Activated CD8-positive, alpha-beta T cell treated with anti-CD3 and anti-CD28 coated beads for 36 hours (primary cell): ENCODE data around the gene DDR1. TPM values are rescaled to one million over a fixed set of nuclear protein-coding genes. Genes with fewer than 3 reads are reported as not detected.
A peak's percentile ranks its signal among the peaks of the same experiment; 100 is the strongest.

Experiments
- ATAC-seq: fragments of 200-7000 bp; cut with Tn5 transposase; one replicate; pipeline ENCODE4 v1.10.0; 2021; ENCODE audit warnings: mild to moderate bottlenecking, moderate library complexity
- CTCF ChIA-PET: fragments of 350-600 bp; sonication (Branson Sonifier 250); formaldehyde crosslinking; loops from one replicate; lab custom pipeline; 2021; ENCODE audit warnings: antibody characterized with exemption; lab: Charles Lee
- POLR2A ChIA-PET: fragments of 350-600 bp; sonication (Branson Sonifier 250); formaldehyde crosslinking; loops from one replicate; lab custom pipeline; 2021; ENCODE audit warnings: antibody characterized with exemption; lab: Charles Lee
- DNase-seq: peaks from one replicate; pipeline ENCODE4 v3.0.0-alpha.2; 2020
- H3K27ac Mint-ChIP-seq: one replicate; pipeline ENCODE4 v1.8.0; 2021; ENCODE audit warnings: mild to moderate bottlenecking, mixed read lengths
- H3K27me3 Mint-ChIP-seq: one replicate; pipeline ENCODE4 v1.8.0; 2021; ENCODE audit warnings: mixed read lengths
- H3K36me3 Mint-ChIP-seq: one replicate; pipeline ENCODE4 v1.8.0; 2021; ENCODE audit warnings: low read depth, mixed read lengths
- H3K4me1 Mint-ChIP-seq: one replicate; pipeline ENCODE4 v1.8.0; 2021; ENCODE audit warnings: low read depth, mixed read lengths
- H3K4me3 Mint-ChIP-seq: one replicate; pipeline ENCODE4 v1.8.0; 2021; ENCODE audit warnings: mild to moderate bottlenecking, moderate library complexity, mixed read lengths
- H3K9me3 Mint-ChIP-seq: one replicate; pipeline ENCODE4 v1.8.0; 2021; ENCODE audit warnings: mixed read lengths
- intact Hi-C: fragments of 100-400 bp; cut with micrococcal nuclease; formaldehyde crosslinking; loops from one replicate; pipeline ENCODE4 v1.10.0; 2022
- total RNA-seq, 2 experiments: library from RNA; stranded (reverse); gene quantifications; one replicate each; pipeline ENCODE4 v1.2.3, GENCODE V29; 2021
- TF ChIP-seq, protein P1 (sequence below): fragments of 200-600 bp; IDR thresholded peaks from one replicate; pipeline ENCODE4 v1.8.0; 2022; ENCODE audit warnings: antibody characterized with exemption, mild to moderate bottlenecking

DDR1 gene
- total RNA-seq, 2 experiments from 2014 or later: 14.4 to 14.5 TPM

GRCh38 chr6:30885481-30885998 lies 1.2 kb downstream of the DDR1 start:
- no peak for DNase-seq
- TF ChIP-seq, protein P1, sequence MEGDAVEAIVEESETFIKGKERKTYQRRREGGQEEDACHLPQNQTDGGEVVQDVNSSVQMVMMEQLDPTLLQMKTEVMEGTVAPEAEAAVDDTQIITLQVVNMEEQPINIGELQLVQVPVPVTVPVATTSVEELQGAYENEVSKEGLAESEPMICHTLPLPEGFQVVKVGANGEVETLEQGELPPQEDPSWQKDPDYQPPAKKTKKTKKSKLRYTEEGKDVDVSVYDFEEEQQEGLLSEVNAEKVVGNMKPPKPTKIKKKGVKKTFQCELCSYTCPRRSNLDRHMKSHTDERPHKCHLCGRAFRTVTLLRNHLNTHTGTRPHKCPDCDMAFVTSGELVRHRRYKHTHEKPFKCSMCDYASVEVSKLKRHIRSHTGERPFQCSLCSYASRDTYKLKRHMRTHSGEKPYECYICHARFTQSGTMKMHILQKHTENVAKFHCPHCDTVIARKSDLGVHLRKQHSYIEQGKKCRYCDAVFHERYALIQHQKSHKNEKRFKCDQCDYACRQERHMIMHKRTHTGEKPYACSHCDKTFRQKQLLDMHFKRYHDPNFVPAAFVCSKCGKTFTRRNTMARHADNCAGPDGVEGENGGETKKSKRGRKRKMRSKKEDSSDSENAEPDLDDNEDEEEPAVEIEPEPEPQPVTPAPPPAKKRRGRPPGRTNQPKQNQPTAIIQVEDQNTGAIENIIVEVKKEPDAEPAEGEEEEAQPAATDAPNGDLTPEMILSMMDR: no peak
- ATAC-seq: no peak
- intact Hi-C loops: no loop called here
- H3K4me1 Mint-ChIP-seq: peaks cover 27% of the 10 kb centered on the region
- peak overlapping the region; percentile 18 for H3K27ac Mint-ChIP-seq
- peaks cover 2% of the 10 kb centered on the region for H3K36me3 Mint-ChIP-seq
- H3K27me3 Mint-ChIP-seq: no peaks in the 10 kb centered on the region
- H3K9me3 Mint-ChIP-seq: no peaks in the 10 kb centered on the region
- CTCF ChIA-PET: interaction anchor here (0.9 to 10.4 kb wide), 5 partner anchors 13 to 64 kb away, joined by 3 to 82 read pairs (median 3); no protein-coding TSS in a partner anchor
- POLR2A ChIA-PET: interaction anchor here (0.5 to 2.5 kb wide), 6 partner anchors 23 to 460 kb away, joined by 3 to 8 read pairs (median 6); partner anchors contain the start of gene VARS2
- peak overlapping the region; percentile 65 for H3K4me3 Mint-ChIP-seq

GRCh38 chr6:30885999-30886896 lies 1.9 kb downstream of the DDR1 start:
- H3K27ac Mint-ChIP-seq: peak overlapping the region; percentile 18
- peak overlapping the region; percentile 65 for H3K4me3 Mint-ChIP-seq
- no peaks in the 10 kb centered on the region for H3K27me3 Mint-ChIP-seq
- H3K36me3 Mint-ChIP-seq: peaks cover 2% of the 10 kb centered on the region
- H3K9me3 Mint-ChIP-seq: no peaks in the 10 kb centered on the region
- POLR2A ChIA-PET: interaction anchor here (0.5 to 1.7 kb wide), 3 partner anchors 23 to 461 kb away, joined by 3 to 6 read pairs (median 3); no protein-coding TSS in a partner anchor
- ATAC-seq (peak; percentile 18), DNase-seq (peak; percentile 50)
- peaks cover 27% of the 10 kb centered on the region for H3K4me1 Mint-ChIP-seq
- CTCF ChIA-PET: interaction anchor here (1.2 to 10.4 kb wide), 2 partner anchors 58 to 64 kb away, joined by 3 to 82 read pairs; no protein-coding TSS in a partner anchor
- TF ChIP-seq, protein P1: no peak
- intact Hi-C loops: no loop called here

DNA sequence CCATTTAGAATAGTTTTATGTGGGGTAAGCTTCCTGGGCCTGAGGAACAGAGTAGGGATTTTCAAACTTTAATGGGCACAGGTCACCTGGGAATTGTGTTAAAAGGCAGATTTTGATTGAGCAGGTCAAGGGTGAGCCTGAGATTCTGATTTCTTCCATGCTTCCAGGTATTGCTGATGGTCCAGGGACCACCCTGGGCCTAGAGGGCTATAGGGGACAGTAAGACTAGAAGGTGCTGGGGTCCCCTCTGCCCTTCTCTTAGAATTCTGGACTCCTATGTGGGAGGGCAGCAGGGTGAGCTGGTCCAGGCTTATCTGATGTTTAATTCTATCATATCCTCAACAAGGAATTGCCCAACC lies 2.6 kb downstream of the DDR1 start:
- ATAC-seq (no peak), DNase-seq (no peak)
- TF ChIP-seq, protein P1: no peak
- Mint-ChIP-seq H3K36me3 (peaks cover 2% of the 10 kb centered on the region), H3K9me3 (no peaks in the 10 kb centered on the region), H3K4me3 (no peak overlapping the region), H3K27ac (no peak overlapping the region), H3K4me1 (peaks cover 27% of the 10 kb centered on the region), H3K27me3 (no peaks in the 10 kb centered on the region)
- POLR2A ChIA-PET: interaction anchor here (1.7 kb wide), 1 partner anchor 57 kb away, joined by 6 read pairs; no protein-coding TSS in a partner anchor
- CTCF ChIA-PET: interaction anchor here (1.2 kb wide), 1 partner anchor 65 kb away, joined by 3 read pairs; no protein-coding TSS in a partner anchor
- intact Hi-C loops: no loop called here

DNA sequence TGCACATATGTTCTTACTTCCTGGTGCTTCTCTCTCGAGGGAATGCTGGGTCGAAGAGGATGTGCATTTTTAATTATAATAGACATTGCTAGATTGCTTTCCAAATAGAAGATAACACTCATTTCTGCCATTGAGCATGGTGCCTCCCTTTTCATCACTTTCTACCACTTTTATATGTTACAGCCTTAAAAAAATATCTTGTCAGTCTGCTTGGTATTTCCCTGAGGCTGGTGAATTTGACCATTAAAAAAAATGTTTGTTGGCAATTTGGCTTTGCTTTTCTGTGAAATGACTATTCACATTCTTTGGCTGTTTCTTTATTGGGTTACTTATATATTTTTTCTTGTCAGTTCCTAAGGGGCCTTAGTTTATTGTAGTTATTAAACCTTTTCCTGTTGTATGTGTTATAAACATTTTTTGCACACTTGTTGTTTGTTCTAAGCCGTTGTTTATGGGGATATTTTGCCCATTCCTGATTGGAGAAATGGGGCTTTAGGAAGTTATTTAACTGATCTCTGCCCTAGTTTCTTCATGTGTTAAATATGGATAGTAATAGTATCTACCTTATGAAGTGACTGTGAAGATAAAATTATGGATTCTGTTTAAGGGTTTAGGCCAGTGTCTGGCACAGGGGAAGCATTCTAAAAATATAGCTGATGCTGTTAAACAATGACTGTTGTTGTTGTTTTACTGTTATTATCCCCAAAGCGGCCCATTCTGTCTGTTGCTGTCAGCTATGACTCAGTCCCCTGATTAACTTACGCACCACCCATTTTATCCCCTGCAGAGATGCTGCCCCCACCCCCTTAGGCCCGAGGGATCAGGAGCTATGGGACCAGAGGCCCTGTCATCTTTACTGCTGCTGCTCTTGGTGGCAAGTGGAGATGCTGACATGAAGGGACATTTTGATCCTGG lies 3.8 kb downstream of the DDR1 start:
- Mint-ChIP-seq H3K27me3 (no peaks in the 10 kb centered on the region), H3K4me1 (peaks cover 22% of the 10 kb centered on the region), H3K4me3 (no peak overlapping the region), H3K9me3 (no peaks in the 10 kb centered on the region), H3K36me3 (peaks cover 2% of the 10 kb centered on the region), H3K27ac (no peak overlapping the region)
- no peak for ATAC-seq
- intact Hi-C loops: no loop called here
- no peak for DNase-seq
- TF ChIP-seq, protein P1: no peak
- ChIA-PET POLR2A (interaction anchor here (0.6 to 1.8 kb wide), 2 partner anchors 15 to 459 kb away, joined by 3 to 5 read pairs; no protein-coding TSS in a partner anchor), CTCF (interaction anchor here (1.5 kb wide), 1 partner anchor 157 kb away, joined by 5 read pairs; no protein-coding TSS in a partner anchor)
